Astrocyte (in vitro differentiated cells and primary cell): ENCODE data around the gene CYP3A7. TPM values are rescaled to one million over a fixed set of nuclear protein-coding genes. Genes with fewer than 3 reads are reported as not detected.

Experiments used
- DNase-seq: peaks from one replicate; pipeline ENCODE4 v3.0.0-alpha.2; 2010; ENCODE audit warnings: low read depth
- FAIRE-seq: peaks from 2 replicates; lab custom pipeline; 2011; peaks lifted over from hg19 to GRCh38; lab: Jason Lieb, UNC
- H2AFZ ChIP-seq: 2 replicates; pipeline ENCODE4 v1.6.0; 2012; ENCODE audit warnings: low read depth, low read length, inconsistent platforms
- H3K27ac ChIP-seq: 2 replicates; pipeline ENCODE4 v1.5.1; 2011; ENCODE audit warnings: low read depth, low read length, inconsistent platforms
- H3K27me3 ChIP-seq: 2 replicates; pipeline ENCODE4 v1.6.0; 2011; ENCODE audit warnings: low read length, inconsistent platforms; ENCODE audit not compliant: insufficient read depth
- H3K36me3 ChIP-seq: 2 replicates; pipeline ENCODE4 v1.5.1; 2011; ENCODE audit warnings: low read length, inconsistent platforms; ENCODE audit not compliant: insufficient read depth
- H3K4me1 ChIP-seq: 2 replicates; pipeline ENCODE4 v1.5.1; 2011; ENCODE audit warnings: low read length, inconsistent platforms; ENCODE audit not compliant: insufficient read depth
- H3K4me2 ChIP-seq: 2 replicates; pipeline ENCODE4 v1.6.0; 2012; ENCODE audit warnings: low read length, inconsistent platforms
- H3K4me3 ChIP-seq: 2 replicates; pipeline ENCODE4 v1.5.1; 2011; ENCODE audit warnings: low read depth, mild to moderate bottlenecking, low read length, inconsistent platforms; ENCODE audit not compliant: insufficient read depth
- H3K79me2 ChIP-seq: 2 replicates; pipeline ENCODE4 v1.6.0; 2012; ENCODE audit warnings: mild to moderate bottlenecking, low read length, inconsistent platforms; ENCODE audit not compliant: insufficient read depth
- H3K9ac ChIP-seq: 2 replicates; pipeline ENCODE4 v1.6.0; 2012; ENCODE audit warnings: mild to moderate bottlenecking, low read length, inconsistent platforms
- H3K9me3 ChIP-seq: 2 replicates; pipeline ENCODE4 v1.5.1; 2012; ENCODE audit warnings: low read depth, mild to moderate bottlenecking, low read length, inconsistent platforms; ENCODE audit not compliant: insufficient read depth
- H4K20me1 ChIP-seq: 2 replicates; pipeline ENCODE4 v1.6.0; 2012; ENCODE audit warnings: low read length, inconsistent platforms; ENCODE audit not compliant: insufficient read depth
- H3K27ac Mint-ChIP-seq: one replicate; pipeline ENCODE4 v1.8.0; 2021; ENCODE audit warnings: mild to moderate bottlenecking, mixed read lengths; ENCODE audit not compliant: unreplicated experiment
- H3K27me3 Mint-ChIP-seq: one replicate; pipeline ENCODE4 v1.8.0; 2021; ENCODE audit warnings: low read depth, mixed read lengths; ENCODE audit not compliant: unreplicated experiment
- H3K36me3 Mint-ChIP-seq: one replicate; pipeline ENCODE4 v1.8.0; 2021; ENCODE audit warnings: low read depth, mixed read lengths; ENCODE audit not compliant: unreplicated experiment
- H3K4me1 Mint-ChIP-seq: one replicate; pipeline ENCODE4 v1.8.0; 2021; ENCODE audit warnings: low read depth, mixed read lengths; ENCODE audit not compliant: unreplicated experiment
- H3K4me3 Mint-ChIP-seq: one replicate; pipeline ENCODE4 v1.8.0; 2021; ENCODE audit warnings: mild to moderate bottlenecking, moderate library complexity, mixed read lengths; ENCODE audit not compliant: unreplicated experiment
- H3K9me3 Mint-ChIP-seq: one replicate; pipeline ENCODE4 v1.8.0; 2021; ENCODE audit warnings: mild to moderate bottlenecking, mixed read lengths; ENCODE audit not compliant: unreplicated experiment
- EZH2 ChIP-seq: IDR thresholded peaks from 2 replicates; pipeline ENCODE4 v1.6.1; 2012; ENCODE audit warnings: mild to moderate bottlenecking, low read length, inconsistent platforms; ENCODE audit not compliant: insufficient read depth
- total RNA-seq: library from RNA; stranded (reverse); gene quantifications from 2 replicates; pipeline ENCODE4 v1.2.1, GENCODE V29; 2021
- TF ChIP-seq, protein P1 (sequence below): IDR thresholded peaks from 2 replicates; pipeline ENCODE4 v1.5.1; 2011; ENCODE audit warnings: low read depth, mild to moderate bottlenecking, inconsistent platforms, low read length, moderate library complexity; ENCODE audit not compliant: insufficient read depth

CYP3A7 gene
- total RNA-seq, 1 donor from 2014 or later: not detected

DNA sequence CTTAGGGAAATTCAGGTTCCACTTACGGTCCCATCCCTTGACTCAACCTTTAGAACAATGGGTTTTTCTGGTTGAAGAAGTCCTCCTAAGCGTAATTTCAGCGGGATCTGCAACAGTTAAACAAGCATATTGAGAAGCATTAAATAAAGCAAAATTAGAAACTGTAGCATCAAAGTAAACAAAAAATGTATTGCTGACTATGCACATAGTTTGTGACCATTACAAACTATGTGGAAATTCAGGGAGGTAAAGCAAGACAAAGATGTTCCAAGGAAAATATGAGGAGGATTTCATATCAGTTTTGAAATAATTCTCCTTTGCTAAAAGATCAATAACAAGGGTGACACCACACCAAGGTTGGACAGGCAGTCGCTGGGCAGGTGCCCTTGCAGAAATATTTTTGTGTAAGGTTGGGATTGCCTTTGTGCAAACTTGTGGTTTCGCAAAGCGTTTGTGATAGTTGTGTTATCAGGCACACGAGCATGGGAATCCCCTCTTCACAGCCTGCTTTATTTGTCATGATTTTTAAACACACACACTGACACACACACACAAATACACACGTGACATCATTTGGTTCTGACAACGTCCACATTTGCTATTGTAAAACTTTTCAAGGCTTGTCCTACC is 49.8 kb downstream of the CYP3A7 start:
- TF ChIP-seq EZH2: no peak
- TF ChIP-seq, protein P1, sequence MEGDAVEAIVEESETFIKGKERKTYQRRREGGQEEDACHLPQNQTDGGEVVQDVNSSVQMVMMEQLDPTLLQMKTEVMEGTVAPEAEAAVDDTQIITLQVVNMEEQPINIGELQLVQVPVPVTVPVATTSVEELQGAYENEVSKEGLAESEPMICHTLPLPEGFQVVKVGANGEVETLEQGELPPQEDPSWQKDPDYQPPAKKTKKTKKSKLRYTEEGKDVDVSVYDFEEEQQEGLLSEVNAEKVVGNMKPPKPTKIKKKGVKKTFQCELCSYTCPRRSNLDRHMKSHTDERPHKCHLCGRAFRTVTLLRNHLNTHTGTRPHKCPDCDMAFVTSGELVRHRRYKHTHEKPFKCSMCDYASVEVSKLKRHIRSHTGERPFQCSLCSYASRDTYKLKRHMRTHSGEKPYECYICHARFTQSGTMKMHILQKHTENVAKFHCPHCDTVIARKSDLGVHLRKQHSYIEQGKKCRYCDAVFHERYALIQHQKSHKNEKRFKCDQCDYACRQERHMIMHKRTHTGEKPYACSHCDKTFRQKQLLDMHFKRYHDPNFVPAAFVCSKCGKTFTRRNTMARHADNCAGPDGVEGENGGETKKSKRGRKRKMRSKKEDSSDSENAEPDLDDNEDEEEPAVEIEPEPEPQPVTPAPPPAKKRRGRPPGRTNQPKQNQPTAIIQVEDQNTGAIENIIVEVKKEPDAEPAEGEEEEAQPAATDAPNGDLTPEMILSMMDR: no peak
- DNase-seq: no peak
- Histone ChIP-seq H3K9me3 (no peaks in the 10 kb centered on the region), H3K4me2 (no peak overlapping the region), H3K36me3 (no peaks in the 10 kb centered on the region), H4K20me1 (no peaks in the 10 kb centered on the region), H2AFZ (no peak overlapping the region), H3K4me1 (no peaks in the 10 kb centered on the region), H3K4me3 (no peak overlapping the region), H3K27me3 (no peaks in the 10 kb centered on the region), H3K79me2 (no peaks in the 10 kb centered on the region), H3K9ac (no peak overlapping the region), H3K27ac (no peak overlapping the region)
- H3K4me1 Mint-ChIP-seq: no peaks in the 10 kb centered on the region
- no peak for FAIRE-seq
- peaks cover 5% of the 10 kb centered on the region for H3K27me3 Mint-ChIP-seq
- no peak overlapping the region for H3K4me3 Mint-ChIP-seq
- H3K27ac Mint-ChIP-seq: no peak overlapping the region
- H3K36me3 Mint-ChIP-seq: peaks cover 5% of the 10 kb centered on the region
- peaks cover 38% of the 10 kb centered on the region for H3K9me3 Mint-ChIP-seq

DNA sequence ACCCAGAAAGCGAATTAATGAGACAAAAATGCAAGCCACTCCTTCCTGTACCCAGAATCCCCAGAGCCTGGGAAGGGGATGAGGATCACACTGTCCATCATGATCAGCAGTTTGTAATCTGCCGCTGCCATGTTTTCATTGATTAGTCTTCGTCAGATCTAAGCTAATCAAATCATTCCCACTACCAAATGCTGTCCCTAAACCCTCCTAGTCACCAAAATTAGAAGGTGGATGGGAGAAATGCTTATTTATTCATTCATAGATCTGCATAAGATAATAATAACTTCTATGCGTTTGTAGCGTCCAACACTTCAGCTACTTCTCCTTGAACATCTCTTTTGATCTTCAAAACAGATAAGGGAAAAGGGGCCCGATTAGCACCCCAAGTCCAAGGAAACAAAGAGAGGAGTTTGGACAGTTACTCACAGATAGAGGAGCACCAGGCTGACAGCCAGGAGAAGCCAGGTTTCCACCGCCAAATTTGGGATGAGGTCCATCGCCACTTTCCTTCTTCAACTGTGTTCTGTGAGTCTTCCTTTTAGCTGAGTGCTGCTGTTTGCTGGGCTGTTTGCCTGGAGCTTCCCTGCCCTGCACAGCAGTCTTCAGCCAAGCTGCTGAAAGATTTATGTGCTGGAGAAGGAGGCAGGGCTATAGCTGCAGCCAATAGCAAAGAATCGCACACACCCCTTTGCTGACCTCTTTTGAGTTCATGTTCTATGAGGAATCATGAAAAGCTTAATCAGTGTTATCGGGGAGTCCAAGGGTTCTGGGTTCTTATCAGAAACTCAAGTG is 55.4 kb downstream of the CYP3A7 start, which contains the start of gene CYP3A5:
TSS of gene CYP3A5 (minus strand) at position 597 of the 792 bp plus-strand sequence. CDS start at position 497, 100 bp downstream.
- H3K79me2 ChIP-seq: no peaks in the 10 kb centered on the region
- H3K4me3 ChIP-seq: no peak within 1 kb of the TSS
- no peak for FAIRE-seq
- H3K4me2 ChIP-seq: no peak within 1 kb of the TSS
- H3K27ac ChIP-seq: no peak within 1 kb of the TSS
- H3K4me1 ChIP-seq: no peaks in the 10 kb centered on the region
- DNase-seq: no peak
- H3K9me3 ChIP-seq: no peaks in the 10 kb centered on the region
- H4K20me1 ChIP-seq: no peaks in the 10 kb centered on the region
- H3K9ac ChIP-seq: no peak within 1 kb of the TSS
- no peaks in the 10 kb centered on the region for H3K27me3 ChIP-seq
- Mint-ChIP-seq H3K36me3 (peaks cover 9% of the 10 kb centered on the region), H3K4me1 (peaks cover 11% of the 10 kb centered on the region), H3K4me3 (no peak within 1 kb of the TSS), H3K9me3 (peaks cover 18% of the 10 kb centered on the region), H3K27ac (no peak within 1 kb of the TSS), H3K27me3 (no peaks in the 10 kb centered on the region)
- TF ChIP-seq EZH2: no peak
- TF ChIP-seq, protein P1: no peak
- no peak within 1 kb of the TSS for H2AFZ ChIP-seq
- H3K36me3 ChIP-seq: no peaks in the 10 kb centered on the region

DNA sequence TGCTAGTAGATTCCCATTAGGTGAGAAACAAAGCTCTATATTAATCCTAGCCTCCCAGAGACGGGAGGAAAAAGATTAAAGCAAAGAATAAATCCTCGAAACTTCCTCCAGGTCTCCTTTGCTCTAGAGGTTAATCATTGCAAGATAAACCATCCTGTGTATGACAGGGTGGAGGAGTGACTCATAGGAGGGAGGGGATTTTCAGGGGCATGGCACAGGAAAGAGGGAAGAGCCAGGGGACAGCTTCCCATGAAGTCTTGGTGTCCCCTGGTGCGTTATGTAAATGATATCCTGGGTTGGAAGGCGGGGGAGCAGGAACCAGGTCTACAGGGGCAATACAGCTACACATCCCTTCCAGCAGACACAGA is 56.0 kb downstream of the CYP3A7 start:
- Histone ChIP-seq H3K9ac (no peak overlapping the region), H3K4me2 (no peak overlapping the region), H3K4me3 (no peak overlapping the region), H3K36me3 (no peaks in the 10 kb centered on the region), H2AFZ (no peak overlapping the region), H3K79me2 (no peaks in the 10 kb centered on the region), H3K27ac (no peak overlapping the region), H3K9me3 (no peaks in the 10 kb centered on the region), H3K4me1 (no peaks in the 10 kb centered on the region), H4K20me1 (no peaks in the 10 kb centered on the region), H3K27me3 (no peaks in the 10 kb centered on the region)
- Mint-ChIP-seq H3K27ac (no peak overlapping the region), H3K9me3 (peaks cover 18% of the 10 kb centered on the region), H3K4me3 (no peak overlapping the region), H3K27me3 (no peaks in the 10 kb centered on the region), H3K4me1 (peaks cover 11% of the 10 kb centered on the region), H3K36me3 (peaks cover 9% of the 10 kb centered on the region)
- FAIRE-seq (no peak), DNase-seq (no peak)
- TF ChIP-seq, protein P1: no peak
- no peak for TF ChIP-seq EZH2
